Muscle layer of duodenum (tissue), 2 donors: ENCODE measurements around the gene PDZK1.

ENCODE experiments used
- H3K27ac ChIP-seq: one replicate; pipeline ENCODE4 v1.7.0; 2013; ENCODE audit warnings: mild to moderate bottlenecking, low read length
- H3K27me3 ChIP-seq: one replicate; pipeline ENCODE4 v1.7.0; 2013; ENCODE audit warnings: low read depth, mild to moderate bottlenecking, control low read depth, low read length
- H3K36me3 ChIP-seq, 2 donors: one replicate each; pipeline ENCODE4 v1.7.0; 2013; ENCODE audit warnings: low read length in 2 of 2, control low read depth in 1 of 2, mild to moderate bottlenecking in 1 of 2; ENCODE audit not compliant: insufficient read depth in 2 of 2, control insufficient read depth in 1 of 2
- H3K4me1 ChIP-seq, 2 donors: one replicate each; pipeline ENCODE4 v1.7.0; 2013; ENCODE audit warnings: low read length in 2 of 2, mild to moderate bottlenecking in 2 of 2, control low read depth in 1 of 2, moderate library complexity in 1 of 2; ENCODE audit not compliant: insufficient read depth in 2 of 2, control insufficient read depth in 1 of 2
- H3K4me3 ChIP-seq, 2 donors: one replicate each; pipeline ENCODE4 v1.7.0; 2013; ENCODE audit warnings: low read length in 2 of 2, low read depth in 1 of 2, mild to moderate bottlenecking in 1 of 2
- H3K9me3 ChIP-seq, 2 donors: one replicate each; pipeline ENCODE4 v1.7.0; 2013; ENCODE audit warnings: low read length in 2 of 2, control low read depth in 1 of 2, mild to moderate bottlenecking in 1 of 2; ENCODE audit not compliant: control insufficient read depth in 1 of 2
- donor health status: healthy.

PDZK1 gene

GRCh38 chr1:145706086-145706664, 993 bp downstream of the PDZK1 start:
- no peaks in the 10 kb centered on the region for H3K36me3 ChIP-seq
- no peak overlapping the region for H3K27ac ChIP-seq
- no peak overlapping the region for H3K4me3 ChIP-seq
- H3K4me1 ChIP-seq: peaks cover 0 to 4% of the 10 kb centered on the region in 2 donors
- no peaks in the 10 kb centered on the region for H3K9me3 ChIP-seq
- no peaks in the 10 kb centered on the region for H3K27me3 ChIP-seq

- no peaks in the 10 kb centered on the region for H3K36me3 ChIP-seq
- no peaks in the 10 kb centered on the region for H3K4me1 ChIP-seq
- no peaks in the 10 kb centered on the region for H3K9me3 ChIP-seq
- H3K4me3 ChIP-seq: no peak overlapping the region
- H3K27ac ChIP-seq: no peak overlapping the region
- no peaks in the 10 kb centered on the region for H3K27me3 ChIP-seq
Observed at GRCh38 chr1:145705622-145706021, 1.5 kb downstream of the PDZK1 start.

- Histone ChIP-seq H3K4me1 (no peaks in the 10 kb centered on the region), H3K4me3 (no peak overlapping the region), H3K27ac (no peak overlapping the region), H3K36me3 (no peaks in the 10 kb centered on the region), H3K27me3 (no peaks in the 10 kb centered on the region), H3K9me3 (no peaks in the 10 kb centered on the region)
Observed at GRCh38 chr1:145702826-145703225, 4.3 kb downstream of the PDZK1 start.

- Histone ChIP-seq H3K27me3 (no peaks in the 10 kb centered on the region), H3K9me3 (no peaks in the 10 kb centered on the region), H3K27ac (no peak overlapping the region), H3K36me3 (no peaks in the 10 kb centered on the region), H3K4me3 (no peak overlapping the region), H3K4me1 (no peaks in the 10 kb centered on the region)
Observed at GRCh38 chr1:145702052-145702451, 5.1 kb downstream of the PDZK1 start.

- Histone ChIP-seq H3K36me3 (no peaks in the 10 kb centered on the region), H3K27ac (no peak overlapping the region), H3K4me1 (no peaks in the 10 kb centered on the region), H3K4me3 (no peak overlapping the region), H3K27me3 (no peaks in the 10 kb centered on the region), H3K9me3 (no peaks in the 10 kb centered on the region)
Observed at GRCh38 chr1:145701306-145701862, 5.8 kb downstream of the PDZK1 start.

GRCh38 chr1:145696630-145696960, 10.6 kb downstream of the PDZK1 start:
- Histone ChIP-seq H3K4me3 (no peak overlapping the region), H3K27me3 (no peaks in the 10 kb centered on the region)

GRCh38 chr1:145695821-145696629, 11.1 kb downstream of the PDZK1 start:
- Histone ChIP-seq H3K36me3 (no peaks in the 10 kb centered on the region), H3K9me3 (no peaks in the 10 kb centered on the region), H3K4me1 (peaks cover 0 to under 1% of the 10 kb centered on the region in 2 donors), H3K4me3 (no peak overlapping the region), H3K27ac (no peak overlapping the region), H3K27me3 (no peaks in the 10 kb centered on the region)

More at GRCh38 chr1:145696630-145696960, 10.6 kb downstream of the PDZK1 start:
- H3K9me3 ChIP-seq: no peaks in the 10 kb centered on the region
- no peaks in the 10 kb centered on the region for H3K36me3 ChIP-seq
- H3K27ac ChIP-seq: no peak overlapping the region
- H3K4me1 ChIP-seq: no peaks in the 10 kb centered on the region

GRCh38 chr1:145692785-145693443, 14.3 kb downstream of the PDZK1 start:
- H3K27me3 ChIP-seq: no peaks in the 10 kb centered on the region
- peaks cover 0 to 6% of the 10 kb centered on the region in 2 donors for H3K4me1 ChIP-seq
- no peak overlapping the region for H3K4me3 ChIP-seq
- no peaks in the 10 kb centered on the region for H3K36me3 ChIP-seq
- H3K9me3 ChIP-seq: no peaks in the 10 kb centered on the region
- H3K27ac ChIP-seq: no peak overlapping the region

GRCh38 chr1:145690587-145691558, 16.3 kb downstream of the PDZK1 start:
- Histone ChIP-seq H3K9me3 (no peaks in the 10 kb centered on the region), H3K27me3 (no peaks in the 10 kb centered on the region), H3K4me3 (no peak overlapping the region), H3K36me3 (no peaks in the 10 kb centered on the region), H3K27ac (no peak overlapping the region), H3K4me1 (peaks cover 0 to 6% of the 10 kb centered on the region in 2 donors)

GRCh38 chr1:145689922-145690321, 17.2 kb downstream of the PDZK1 start:
- no peak overlapping the region for H3K4me3 ChIP-seq
- no peaks in the 10 kb centered on the region for H3K27me3 ChIP-seq
- no peaks in the 10 kb centered on the region for H3K36me3 ChIP-seq
- H3K9me3 ChIP-seq: no peaks in the 10 kb centered on the region
- H3K27ac ChIP-seq: no peak overlapping the region
- H3K4me1 ChIP-seq: peaks cover 0 to 6% of the 10 kb centered on the region in 2 donors
